Kidney (tissue), 14 donors: ENCODE measurements around the gene NSD1. TPM values are rescaled to one million over a fixed set of nuclear protein-coding genes. Genes with fewer than 3 reads are reported as not detected.
"Not testable (repeated sequence)": the region's sequence is repeated elsewhere in the genome, so short reads cannot be mapped to it uniquely, and the experiment has no call there.

ENCODE experiments used
- DNase-seq, 5 donors: peaks; one replicate each; pipeline ENCODE4 v3.0.0-alpha.2; 2013 to 2020
- FAIRE-seq: peaks from 2 replicates; lab custom pipeline; 2012; peaks lifted over from hg19 to GRCh38; lab: Jason Lieb, UNC
- H3K27ac ChIP-seq, 2 donors: one replicate each; pipeline ENCODE4 v1.7.0; 2013; ENCODE audit warnings: low read depth in 2 of 2, low read length in 2 of 2, inconsistent platforms in 1 of 2
- H3K27me3 ChIP-seq: one replicate; pipeline ENCODE4 v1.7.1; 2013; ENCODE audit warnings: low read length, inconsistent platforms; ENCODE audit not compliant: control insufficient read depth, insufficient read depth
- H3K36me3 ChIP-seq, 3 donors: one replicate each; pipeline versions ENCODE4 v1.7.0 to v1.7.1; 2013; ENCODE audit warnings: low read length in 3 of 3, control low read depth in 1 of 3, inconsistent platforms in 1 of 3; ENCODE audit not compliant: insufficient read depth in 3 of 3, control insufficient read depth in 2 of 3
- H3K4me1 ChIP-seq, 3 donors: one replicate each; pipeline versions ENCODE4 v1.7.0 to v1.7.1; 2013; ENCODE audit warnings: low read length in 3 of 3, inconsistent platforms in 1 of 3, low read depth in 1 of 3; ENCODE audit not compliant: control insufficient read depth in 2 of 3, insufficient read depth in 2 of 3
- H3K4me3 ChIP-seq, 3 donors: one replicate each; pipeline versions ENCODE4 v1.7.0 to v1.8.1; 2013; ENCODE audit warnings: low read length in 3 of 3, control low read depth in 1 of 3, inconsistent platforms in 1 of 3
- H3K9ac ChIP-seq, 3 donors: one replicate each; pipeline versions ENCODE4 v1.7.0 to v1.7.1; 2013; ENCODE audit warnings: low read length in 3 of 3, control low read depth in 1 of 3, inconsistent platforms in 1 of 3
- H3K9me3 ChIP-seq, 3 donors: one replicate each; pipeline versions ENCODE4 v1.7.0 to v1.7.1; 2013; ENCODE audit warnings: low read length in 3 of 3, control low read depth in 1 of 3, inconsistent platforms in 1 of 3; ENCODE audit not compliant: control insufficient read depth in 2 of 3, insufficient read depth in 1 of 3
- intact Hi-C: fragments of 100-400 bp; cut with DNase I; formaldehyde crosslinking; loops from one replicate; pipeline ENCODE4 v1.11.1; 2022
- polyA plus RNA-seq: library from polyadenylated mRNA; stranded (reverse); fragments of 350-450 nt; fragmentation: Illumina TruSeq; extraction: RNeasy Lipid Tissue Mini Kit (QIAGEN cat#74804); gene quantifications from one replicate; pipeline ENCODE4 v1.2.3, GENCODE V29; 2014; ENCODE audit warnings: low read depth, low replicate concordance; ENCODE audit not compliant: insufficient read depth
- total RNA-seq: library from RNA; stranded (reverse); fragmentation: NEBNext Ultra II Directional; extraction: Animal tissue kit (Norgen Biotek cat#: 25700); gene quantifications from one replicate; pipeline ENCODE4 v1.2.1, GENCODE V29; 2021
- TF ChIP-seq, protein P1 (sequence below): IDR thresholded peaks from 3 replicates; pipeline ENCODE4 v1.5.1; 2012; ENCODE audit warnings: mild to moderate bottlenecking, moderate library complexity, borderline replicate concordance; ENCODE audit not compliant: insufficient read depth; ENCODE audit errors: extremely low read depth
- donor health status: control.
- donor health status: control.
- donor health status: control.
- donor health status: control.
- donor health status: control.
- donor health status: DM: yes; HTN: yes; CAD: no.
- donor health status: Normal renal cell carcinoma (clear cell type).

The NSD1 gene
- total and polyA plus RNA-seq, 2 donors from 2014 or later, result 6.0 to 99.1 TPM

DNA sequence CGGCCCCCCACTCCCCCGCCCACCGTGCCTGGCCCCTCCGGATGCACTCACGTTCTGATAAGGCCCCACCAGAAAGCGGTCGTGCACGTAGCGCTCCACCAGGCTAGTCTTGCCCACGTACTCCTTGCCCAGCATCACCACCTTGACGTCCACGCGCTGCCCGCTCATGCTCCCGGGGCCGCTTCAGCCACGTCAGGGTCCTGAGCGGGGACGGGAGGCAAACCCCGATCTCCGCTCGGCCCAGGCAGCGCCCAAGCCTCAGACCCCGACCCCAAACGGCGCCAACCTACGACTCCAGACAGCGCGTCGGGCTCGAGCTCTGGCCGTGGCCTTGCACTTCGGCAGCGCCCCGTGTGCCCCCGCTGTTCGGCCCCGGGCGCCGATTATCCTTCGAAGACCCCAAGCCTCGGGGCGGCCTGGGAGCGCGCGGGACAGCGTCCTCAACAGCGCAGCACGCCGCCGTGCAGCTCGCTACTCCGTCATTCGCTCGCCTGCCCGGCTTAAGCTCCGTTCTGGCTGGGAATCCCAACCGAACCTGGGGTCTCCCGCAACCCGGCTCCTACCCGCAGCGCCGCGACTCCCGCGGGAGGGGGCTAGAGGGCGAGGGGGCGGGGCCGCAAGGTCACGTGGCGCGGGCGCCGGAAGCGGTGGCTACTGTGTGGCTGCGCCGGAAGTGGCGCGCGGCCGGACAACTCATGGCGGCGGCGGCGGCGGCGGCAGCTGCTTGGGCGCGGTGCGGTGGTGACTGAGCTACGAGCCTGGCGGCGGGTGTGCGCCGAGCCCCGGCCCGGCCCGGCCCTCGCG is 169.8 kb downstream of the NSD1 start, which contains the start of the genes PRELID1 and RAB24:
Gene PRELID1, plus strand, starts transcription at position 679 of the 804 bp plus-strand sequence. CDS start 187 bp downstream, outside the sequence.
Gene RAB24, minus strand, starts transcription at position 599 of the 804 bp plus-strand sequence. Its CDS starts 431 bp downstream, at position 168.
- Histone ChIP-seq H3K27me3 (no peaks in the 10 kb centered on the region), H3K36me3 (peaks cover 0 to 27% (median 13%) of the 10 kb centered on the region in 3 donors), H3K9ac (peak within 1 kb of the TSS; percentile 63 to 71 (median 67)), H3K4me1 (peaks cover 0 to 29% (median 4%) of the 10 kb centered on the region in 3 donors), H3K9me3 (no peaks in the 10 kb centered on the region), H3K4me3 (peak within 1 kb of the TSS; percentile 80 to 84 (median 83)), H3K27ac (peak within 1 kb of the TSS; percentile 76 to 80)
- peak; percentile 89 to 96 (median 93) for DNase-seq
- FAIRE-seq, result no peak
- TF ChIP-seq, protein P1, sequence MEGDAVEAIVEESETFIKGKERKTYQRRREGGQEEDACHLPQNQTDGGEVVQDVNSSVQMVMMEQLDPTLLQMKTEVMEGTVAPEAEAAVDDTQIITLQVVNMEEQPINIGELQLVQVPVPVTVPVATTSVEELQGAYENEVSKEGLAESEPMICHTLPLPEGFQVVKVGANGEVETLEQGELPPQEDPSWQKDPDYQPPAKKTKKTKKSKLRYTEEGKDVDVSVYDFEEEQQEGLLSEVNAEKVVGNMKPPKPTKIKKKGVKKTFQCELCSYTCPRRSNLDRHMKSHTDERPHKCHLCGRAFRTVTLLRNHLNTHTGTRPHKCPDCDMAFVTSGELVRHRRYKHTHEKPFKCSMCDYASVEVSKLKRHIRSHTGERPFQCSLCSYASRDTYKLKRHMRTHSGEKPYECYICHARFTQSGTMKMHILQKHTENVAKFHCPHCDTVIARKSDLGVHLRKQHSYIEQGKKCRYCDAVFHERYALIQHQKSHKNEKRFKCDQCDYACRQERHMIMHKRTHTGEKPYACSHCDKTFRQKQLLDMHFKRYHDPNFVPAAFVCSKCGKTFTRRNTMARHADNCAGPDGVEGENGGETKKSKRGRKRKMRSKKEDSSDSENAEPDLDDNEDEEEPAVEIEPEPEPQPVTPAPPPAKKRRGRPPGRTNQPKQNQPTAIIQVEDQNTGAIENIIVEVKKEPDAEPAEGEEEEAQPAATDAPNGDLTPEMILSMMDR, result peak; percentile 36
- intact Hi-C loops, result no loop called here

DNA sequence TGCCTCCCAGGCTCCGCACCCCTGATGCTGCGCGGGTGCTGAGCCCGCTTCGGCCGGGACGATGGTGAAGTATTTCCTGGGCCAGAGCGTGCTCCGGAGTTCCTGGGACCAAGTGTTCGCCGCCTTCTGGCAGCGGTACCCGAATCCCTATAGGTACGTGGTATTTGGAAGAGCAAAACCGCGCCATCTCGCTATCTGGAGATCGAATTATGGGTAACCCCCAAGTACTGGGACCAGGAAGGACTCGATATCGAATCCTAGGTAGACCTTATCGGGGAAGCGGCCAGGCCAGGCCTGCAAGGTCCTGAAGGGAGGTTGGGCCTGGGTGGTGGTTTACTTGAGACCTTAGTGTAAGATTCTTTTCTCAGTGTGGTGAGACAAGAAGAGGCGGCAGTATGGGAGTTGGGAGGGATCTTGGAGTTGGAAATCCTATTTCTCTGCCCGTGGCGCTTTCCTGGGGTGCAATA is 170.4 kb downstream of the NSD1 start:
- Histone ChIP-seq H3K4me1 (peaks cover 0 to 29% (median 4%) of the 10 kb centered on the region in 3 donors), H3K27me3 (no peaks in the 10 kb centered on the region), H3K9ac (peak overlapping the region; percentile 30 to 71 (median 67)), H3K4me3 (peak overlapping the region; percentile 80 to 83 (median 83)), H3K27ac (peak overlapping the region; percentile 23 to 76), H3K9me3 (no peaks in the 10 kb centered on the region), H3K36me3 (peaks cover 0 to 27% (median 13%) of the 10 kb centered on the region in 3 donors)
- TF ChIP-seq, protein P1, result no peak
- no peak for DNase-seq
- intact Hi-C loops, result no loop called here
- no peak for FAIRE-seq

DNA sequence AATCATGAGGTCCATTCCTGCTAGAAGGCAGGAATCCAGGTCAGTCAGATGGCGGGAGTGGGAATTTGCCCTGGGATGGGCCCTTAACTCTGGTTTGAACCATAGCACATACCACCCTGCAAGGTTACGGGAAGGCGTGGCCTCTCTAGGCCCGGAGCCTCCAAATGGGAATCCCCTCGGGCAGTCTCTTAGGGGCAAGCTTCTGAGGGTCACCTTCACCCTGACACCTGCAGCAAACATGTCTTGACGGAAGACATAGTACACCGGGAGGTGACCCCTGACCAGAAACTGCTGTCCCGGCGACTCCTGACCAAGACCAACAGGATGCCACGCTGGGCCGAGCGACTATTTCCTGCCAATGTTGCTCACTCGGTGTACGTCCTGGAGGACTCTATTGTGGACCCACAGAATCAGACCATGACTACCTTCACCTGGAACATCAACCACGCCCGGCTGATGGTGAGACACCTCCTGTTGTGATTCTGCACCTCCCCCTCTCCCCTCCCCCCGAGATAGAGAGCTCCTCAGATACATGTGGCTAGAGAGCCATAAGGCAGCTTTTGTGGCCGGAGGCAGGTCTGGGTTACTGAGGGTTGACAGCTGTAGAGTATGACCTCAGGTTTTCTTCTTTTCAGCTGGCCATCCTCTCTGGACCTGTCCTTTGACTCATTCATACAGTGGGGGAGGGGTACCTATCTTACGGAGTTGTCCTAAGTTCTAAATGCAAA is 171.0 kb downstream of the NSD1 start:
- Histone ChIP-seq H3K9me3 (no peaks in the 10 kb centered on the region), H3K27me3 (no peaks in the 10 kb centered on the region), H3K4me3 (peak overlapping the region; percentile 80 to 83 (median 83)), H3K4me1 (peaks cover 0 to 29% (median 4%) of the 10 kb centered on the region in 3 donors), H3K9ac (peak overlapping the region in 2 of 3 donors; percentile 67 to 71), H3K36me3 (peaks cover 0 to 27% (median 13%) of the 10 kb centered on the region in 3 donors), H3K27ac (peak overlapping the region in 1 of 2 donors; percentile 23)
- intact Hi-C loops, result no loop called here
- TF ChIP-seq, protein P1, result no peak
- FAIRE-seq (no peak), DNase-seq (peak in 3 of 5 donors; percentile 24 to 67 (median 33))

DNA sequence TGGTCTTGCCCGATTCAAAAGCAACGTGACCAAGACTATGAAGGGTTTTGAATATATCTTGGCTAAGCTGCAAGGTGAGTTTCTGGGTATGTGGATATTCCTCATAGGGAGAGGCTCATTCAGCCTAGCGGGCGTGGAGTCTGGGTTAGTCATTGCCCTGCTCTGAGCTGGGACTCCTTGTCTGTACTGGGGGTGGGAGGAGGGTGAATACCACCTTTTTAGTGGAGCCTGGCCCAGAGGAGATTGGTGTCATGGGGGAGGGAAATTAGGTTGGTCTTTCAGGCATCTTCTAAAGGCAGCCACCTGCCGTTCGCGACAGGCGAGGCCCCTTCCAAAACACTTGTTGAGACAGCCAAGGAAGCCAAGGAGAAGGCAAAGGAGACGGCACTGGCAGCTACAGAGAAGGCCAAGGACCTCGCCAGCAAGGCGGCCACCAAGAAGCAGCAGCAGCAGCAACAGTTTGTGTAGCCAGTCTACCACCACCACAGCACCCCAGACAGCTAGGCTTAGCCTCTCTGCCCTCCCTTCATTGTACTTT is 172.6 kb downstream of the NSD1 start:
- FAIRE-seq, H3K9me3 ChIP-seq, H3K4me3 ChIP-seq, DNase-seq, H3K9ac ChIP-seq, H3K27ac ChIP-seq, H3K27me3 ChIP-seq, intact Hi-C loops: not testable (repeated sequence)
- H3K4me1 ChIP-seq, result peaks cover 0 to 27% (median 0%) of the 10 kb centered on the region in 3 donors
- H3K36me3 ChIP-seq, result peaks cover 0 to 24% (median 13%) of the 10 kb centered on the region in 3 donors
